Peyer's patch (tissue), 4 donors: Measurements from ENCODE around the gene GPX1. TPM values are rescaled to one million over a fixed set of nuclear protein-coding genes. Genes with fewer than 3 reads are reported as not detected.
A peak's percentile ranks its signal among the peaks of the same experiment; 100 is the strongest.
"Not testable (repeated sequence)": the region's sequence is repeated elsewhere in the genome, so short reads cannot be mapped to it uniquely, and the experiment has no call there.

Experiments
- DNase-seq, 3 donors: peaks; one replicate each; pipeline ENCODE4 v3.0.0-alpha.2; 2017 to 2019
- H3K27ac ChIP-seq, 4 donors: fragments of 200-600 bp; sonication (generic); one replicate each; pipeline ENCODE4 v1.5.1; 2016 to 2019
- H3K27me3 ChIP-seq, 2 donors: fragments of 200-600 bp; sonication (generic); one replicate each; pipeline ENCODE4 v1.5.1; 2019
- H3K36me3 ChIP-seq, 3 donors: fragments of 200-600 bp; sonication (generic); one replicate each; pipeline ENCODE4 v1.5.1; 2016 to 2019
- H3K4me1 ChIP-seq, 4 donors: fragments of 200-600 bp; sonication (generic); one replicate each; pipeline ENCODE4 v1.5.1; 2016 to 2019
- H3K4me3 ChIP-seq, 4 donors: fragments of 200-600 bp; sonication (generic); 1 replicate in 3 of 4; 2 replicates in 1 of 4; pipeline ENCODE4 v1.5.1; 2016 to 2019; ENCODE audit warnings: mild to moderate bottlenecking in 1 of 4
- H3K9me3 ChIP-seq, 4 donors: fragments of 200-600 bp; sonication (generic); one replicate each; pipeline ENCODE4 v1.5.1; 2016 to 2019; ENCODE audit warnings: mild to moderate bottlenecking in 1 of 4
- CTCF ChIP-seq, 6 experiments: fragments of 450-650 bp in 4 of 6; fragments of 200-600 bp in 2 of 6; sonication (generic) in 1 of 6; IDR thresholded peaks; one replicate each; pipeline ENCODE4 v1.5.1; 2017 to 2019; ENCODE audit warnings: antibody characterized with exemption in 6 of 6, mild to moderate bottlenecking in 3 of 6, moderate library complexity in 1 of 6
- POLR2A ChIP-seq, 2 donors: fragments of 450-650 bp; IDR thresholded peaks; one replicate each; pipeline ENCODE4 v1.5.1; 2017; ENCODE audit warnings: antibody characterized with exemption in 2 of 2, mild to moderate bottlenecking in 2 of 2, moderate library complexity in 2 of 2
- total RNA-seq, 4 donors: library from RNA; depleted of rRNA; stranded (reverse); fragments of >200 nt; gene quantifications; one replicate each; pipeline ENCODE4 v1.1.0, GENCODE V29; 2016

The GPX1 gene
- total RNA-seq: 100 to 1,000 TPM; 104 to 161 (median 130) TPM

GRCh38 chr3:49358217-49358883 is at the start of gene GPX1:
TSS of gene GPX1 (minus strand) at chr3:49358353. CDS start at chr3:49358278, 75 bp downstream.
- DNase-seq: peak; percentile 95 to 98 (median 95)
- H3K27me3 ChIP-seq: no peaks in the 10 kb centered on the region
- no peaks in the 10 kb centered on the region for H3K9me3 ChIP-seq
- TF ChIP-seq POLR2A (IDR thresholded peaks at IDR 0.05) (peak; percentile 86 to 96), CTCF (IDR thresholded peaks at IDR 0.05) (peak in 1 of 6 experiments; percentile 14)
- peak within 1 kb of the TSS; percentile 68 to 85 (median 78) for H3K4me3 ChIP-seq
- peaks cover 0 to 39% (median 0%) of the 10 kb centered on the region in 3 donors for H3K36me3 ChIP-seq
- peak within 1 kb of the TSS; percentile 85 to 95 (median 94) for H3K27ac ChIP-seq
- H3K4me1 ChIP-seq: peaks cover 0 to 10% (median 6%) of the 10 kb centered on the region in 4 donors

GRCh38 chr3:49406571-49407565 is 48.7 kb upstream of the GPX1 start:
- Histone ChIP-seq H3K9me3 (no peaks in the 10 kb centered on the region), H3K27ac (peak overlapping the region in 1 of 4 donors; percentile 3), H3K4me3 (no peak overlapping the region), H3K36me3 (peaks cover 0 to 11% (median 0%) of the 10 kb centered on the region in 3 donors), H3K4me1 (peaks cover 0 to 60% (median 22%) of the 10 kb centered on the region in 4 donors), H3K27me3 (no peaks in the 10 kb centered on the region)
- DNase-seq: no peak
- no peak for TF ChIP-seq POLR2A (IDR thresholded peaks at IDR 0.05)
- no peak for TF ChIP-seq CTCF (IDR thresholded peaks at IDR 0.05)

- not testable (repeated sequence) for H3K27me3 ChIP-seq, H3K4me3 ChIP-seq, H3K9me3 ChIP-seq
- H3K4me1 ChIP-seq: peaks cover 0 to 60% (median 22%) of the 10 kb centered on the region in 4 donors
- H3K36me3 ChIP-seq: peaks cover 0 to 11% (median 0%) of the 10 kb centered on the region in 3 donors
- DNase-seq: peak in 1 of 3 donors; percentile 21
- H3K27ac ChIP-seq: peak overlapping the region in 1 of 4 donors; percentile 10
Observed at GRCh38 chr3:49405570-49405969, 47.4 kb upstream of the GPX1 start.

GRCh38 chr3:49403891-49404290 is 45.7 kb upstream of the GPX1 start:
- Histone ChIP-seq H3K4me1 (peaks cover 0 to 49% (median 16%) of the 10 kb centered on the region in 4 donors), H3K27me3 (no peaks in the 10 kb centered on the region), H3K27ac (no peak overlapping the region), H3K9me3 (no peaks in the 10 kb centered on the region), H3K4me3 (no peak overlapping the region), H3K36me3 (peaks cover 0 to 11% (median 0%) of the 10 kb centered on the region in 3 donors)
- DNase-seq: no peak
- no peak for TF ChIP-seq CTCF (IDR thresholded peaks at IDR 0.05)
- TF ChIP-seq POLR2A (IDR thresholded peaks at IDR 0.05): no peak

GRCh38 chr3:49401766-49402165 is 43.6 kb upstream of the GPX1 start:
- no peak for DNase-seq
- no peak for TF ChIP-seq POLR2A (IDR thresholded peaks at IDR 0.05)
- no peak for TF ChIP-seq CTCF (IDR thresholded peaks at IDR 0.05)
- H3K27me3 ChIP-seq: no peaks in the 10 kb centered on the region
- no peak overlapping the region for H3K4me3 ChIP-seq
- H3K4me1 ChIP-seq: peaks cover 0 to 48% (median 12%) of the 10 kb centered on the region in 4 donors
- H3K36me3 ChIP-seq: peaks cover 0 to 12% (median 0%) of the 10 kb centered on the region in 3 donors
- no peak overlapping the region for H3K27ac ChIP-seq
- H3K9me3 ChIP-seq: no peaks in the 10 kb centered on the region
